ENCODE data around the gene SHISA9. TPM values are rescaled to one million over a fixed set of nuclear protein-coding genes. Genes with fewer than 3 reads are reported as not detected.

The SHISA9 gene
- total RNA-seq, 4 donors from 2014 or later: not detected

DNA sequence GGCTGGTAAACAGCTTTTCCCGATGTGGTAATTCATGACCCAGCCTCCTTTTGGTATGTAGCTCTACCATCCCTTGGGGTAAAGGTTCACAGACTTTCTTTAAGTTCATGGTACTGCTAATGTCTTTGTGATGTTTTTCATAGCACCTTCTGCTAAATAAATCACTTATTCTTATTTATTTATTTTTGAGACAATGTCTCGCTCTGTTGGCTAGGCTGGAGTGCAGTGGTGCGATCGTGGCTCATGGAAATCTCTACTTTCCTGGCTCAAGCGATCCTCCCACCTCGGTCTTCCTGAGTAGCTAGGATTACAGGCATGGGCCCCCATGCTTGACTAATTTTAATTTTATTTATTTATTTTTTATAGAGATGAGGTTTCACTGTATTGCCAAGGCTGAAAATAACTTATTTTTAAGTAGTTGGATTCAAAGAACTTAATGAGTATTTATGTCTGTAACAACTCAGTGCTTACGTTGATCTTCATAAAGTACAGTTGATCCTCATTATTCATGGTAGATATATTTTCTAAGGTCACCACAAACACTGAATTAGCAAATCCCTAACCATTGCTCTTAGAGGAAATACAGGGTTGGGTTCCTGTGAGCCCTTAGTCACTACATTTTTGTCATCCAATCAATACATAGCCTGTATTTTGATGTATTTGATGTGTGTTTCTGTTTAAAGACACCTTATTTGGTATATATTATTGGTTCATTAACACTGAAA lies 97.1 kb downstream of the SHISA9 start:
- TF ChIP-seq POLR2A (IDR thresholded peaks at IDR 0.05): no peak
- TF ChIP-seq, protein P1, sequence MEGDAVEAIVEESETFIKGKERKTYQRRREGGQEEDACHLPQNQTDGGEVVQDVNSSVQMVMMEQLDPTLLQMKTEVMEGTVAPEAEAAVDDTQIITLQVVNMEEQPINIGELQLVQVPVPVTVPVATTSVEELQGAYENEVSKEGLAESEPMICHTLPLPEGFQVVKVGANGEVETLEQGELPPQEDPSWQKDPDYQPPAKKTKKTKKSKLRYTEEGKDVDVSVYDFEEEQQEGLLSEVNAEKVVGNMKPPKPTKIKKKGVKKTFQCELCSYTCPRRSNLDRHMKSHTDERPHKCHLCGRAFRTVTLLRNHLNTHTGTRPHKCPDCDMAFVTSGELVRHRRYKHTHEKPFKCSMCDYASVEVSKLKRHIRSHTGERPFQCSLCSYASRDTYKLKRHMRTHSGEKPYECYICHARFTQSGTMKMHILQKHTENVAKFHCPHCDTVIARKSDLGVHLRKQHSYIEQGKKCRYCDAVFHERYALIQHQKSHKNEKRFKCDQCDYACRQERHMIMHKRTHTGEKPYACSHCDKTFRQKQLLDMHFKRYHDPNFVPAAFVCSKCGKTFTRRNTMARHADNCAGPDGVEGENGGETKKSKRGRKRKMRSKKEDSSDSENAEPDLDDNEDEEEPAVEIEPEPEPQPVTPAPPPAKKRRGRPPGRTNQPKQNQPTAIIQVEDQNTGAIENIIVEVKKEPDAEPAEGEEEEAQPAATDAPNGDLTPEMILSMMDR (IDR thresholded peaks at IDR 0.05 in 4 of 5, conservative IDR thresholded peaks at IDR 0.05 in 1 of 5): no peak
- Histone ChIP-seq H3K36me3 (no peaks in the 10 kb centered on the region), H3K27ac (no peak overlapping the region), H3K4me1 (no peaks in the 10 kb centered on the region), H3K4me3 (no peak overlapping the region), H3K9me3 (no peaks in the 10 kb centered on the region), H3K27me3 (no peaks in the 10 kb centered on the region)
- ATAC-seq (no peak), DNase-seq (no peak)
- intact Hi-C loops (cut with DNase I; ENCODE audit: low total_unique reads) (no loop called here), in situ Hi-C loops (cut with MboI; ENCODE audit: low sequenced_read_pairs in 4 of 4) (no loop called here)

DNA sequence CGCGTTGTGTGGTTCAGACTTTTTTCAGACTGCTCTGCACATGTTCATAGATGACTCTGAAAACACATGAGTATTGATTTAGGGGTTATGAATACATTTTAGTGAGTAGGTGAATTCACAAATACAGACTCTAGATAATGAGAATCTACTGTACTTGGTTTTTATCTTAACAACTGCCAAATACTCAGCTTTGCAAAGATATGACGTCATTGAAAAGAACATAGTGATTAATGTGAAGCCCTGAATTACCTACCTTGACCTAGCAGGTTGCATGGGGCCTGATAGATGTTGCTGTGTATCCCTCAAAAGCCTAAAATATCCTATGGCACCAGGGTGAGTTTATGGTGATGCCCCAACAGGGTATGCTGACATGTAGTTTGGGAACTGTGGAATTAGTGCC lies 98.0 kb downstream of the SHISA9 start:
- Histone ChIP-seq H3K27ac (no peak overlapping the region), H3K36me3 (no peaks in the 10 kb centered on the region), H3K27me3 (no peaks in the 10 kb centered on the region), H3K4me3 (no peak overlapping the region), H3K4me1 (no peaks in the 10 kb centered on the region), H3K9me3 (no peaks in the 10 kb centered on the region)
- intact Hi-C loops (cut with DNase I; ENCODE audit: low total_unique reads): no loop called here
- TF ChIP-seq POLR2A (IDR thresholded peaks at IDR 0.05): no peak
- TF ChIP-seq, protein P1 (IDR thresholded peaks at IDR 0.05 in 4 of 5, conservative IDR thresholded peaks at IDR 0.05 in 1 of 5): no peak
- ATAC-seq (no peak), DNase-seq (no peak)
- in situ Hi-C loops (cut with MboI; ENCODE audit: low sequenced_read_pairs in 4 of 4): no loop called here

DNA sequence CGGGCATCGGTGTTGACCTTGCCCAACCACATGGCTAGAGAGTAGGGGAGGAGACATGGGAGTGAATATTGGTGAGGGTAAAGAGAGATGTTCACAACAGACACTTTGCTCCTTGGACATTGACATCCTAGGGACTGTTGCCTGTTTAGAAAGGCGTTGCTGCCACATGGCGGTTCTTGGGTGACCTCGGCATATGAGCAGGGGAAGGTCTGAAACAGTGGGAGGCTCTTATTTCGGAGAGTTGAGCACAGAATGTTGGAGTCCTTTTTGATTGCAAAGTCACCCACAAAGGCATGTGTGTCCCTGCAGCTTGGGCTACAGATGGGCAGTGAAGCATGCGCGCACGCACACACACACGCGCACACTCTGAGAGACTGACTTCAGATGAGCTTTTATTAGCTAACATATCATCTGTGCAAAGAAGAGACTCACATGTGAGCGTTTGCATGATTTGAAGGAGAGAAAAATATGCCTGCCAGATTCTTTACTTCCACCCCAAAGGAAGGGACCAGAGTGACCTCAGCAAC lies 104.4 kb downstream of the SHISA9 start:
- intact Hi-C loops (cut with DNase I; ENCODE audit: low total_unique reads) (no loop called here), in situ Hi-C loops (cut with MboI; ENCODE audit: low sequenced_read_pairs in 4 of 4) (no loop called here)
- TF ChIP-seq POLR2A (IDR thresholded peaks at IDR 0.05): no peak
- TF ChIP-seq, protein P1 (IDR thresholded peaks at IDR 0.05 in 4 of 5, conservative IDR thresholded peaks at IDR 0.05 in 1 of 5): no peak
- Histone ChIP-seq H3K27ac (no peak overlapping the region), H3K4me1 (no peaks in the 10 kb centered on the region), H3K27me3 (no peaks in the 10 kb centered on the region), H3K36me3 (no peaks in the 10 kb centered on the region), H3K4me3 (no peak overlapping the region), H3K9me3 (no peaks in the 10 kb centered on the region)
- no peak for ATAC-seq
- DNase-seq: no peak

DNA sequence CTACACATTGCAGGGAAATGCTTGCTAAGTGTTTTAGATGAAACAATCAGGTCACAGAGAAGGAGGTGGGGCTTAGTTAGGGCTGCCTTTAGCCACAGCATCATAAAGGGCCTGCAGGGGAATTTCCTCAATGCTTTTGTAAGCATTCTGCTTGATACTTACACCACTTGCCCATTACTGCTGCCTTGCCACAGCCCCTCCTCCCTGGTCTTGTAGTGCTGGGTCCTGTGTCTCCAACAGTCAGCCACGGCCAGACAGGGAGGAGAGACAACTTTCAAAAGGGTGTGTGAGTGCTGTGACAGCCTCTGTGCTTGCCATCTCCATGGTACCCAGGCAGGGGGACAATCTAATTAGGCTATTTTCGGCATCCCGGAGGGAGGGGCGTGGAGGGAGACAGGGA lies 111.2 kb downstream of the SHISA9 start:
- intact Hi-C loops (cut with DNase I; ENCODE audit: low total_unique reads): no loop called here
- H3K9me3 ChIP-seq: no peaks in the 10 kb centered on the region

More for the DNA sequence above, 111.2 kb downstream of the SHISA9 start:
- TF ChIP-seq POLR2A (IDR thresholded peaks at IDR 0.05): no peak
- TF ChIP-seq, protein P1 (IDR thresholded peaks at IDR 0.05 in 4 of 5, conservative IDR thresholded peaks at IDR 0.05 in 1 of 5): no peak
- ATAC-seq (no peak), DNase-seq (no peak)
- no peaks in the 10 kb centered on the region for H3K27me3 ChIP-seq
- no peak overlapping the region for H3K27ac ChIP-seq
- in situ Hi-C loops (cut with MboI; ENCODE audit: low sequenced_read_pairs in 4 of 4): no loop called here
- H3K4me3 ChIP-seq: no peak overlapping the region
- H3K4me1 ChIP-seq: no peaks in the 10 kb centered on the region
- no peaks in the 10 kb centered on the region for H3K36me3 ChIP-seq
